ENCODE measurements around the gene PFDN4.

PFDN4 gene

GRCh38 chr20:54165803-54166202 is 42.1 kb upstream of the PFDN4 start:
- Histone ChIP-seq H3K9me3 (ENCODE audit: control insufficient read depth, insufficient read depth, low read length) (no peaks in the 10 kb centered on the region), H3K4me2 (ENCODE audit: low read length) (no peak overlapping the region), H3F3A (ENCODE audit: control insufficient read depth, insufficient read depth) (no peaks in the 10 kb centered on the region), H3K27me3 (ENCODE audit: control insufficient read depth, low read length) (peaks cover 3% of the 10 kb centered on the region; the same call in 1 of the 2 replicates), H3K36me3 (ENCODE audit: control insufficient read depth, low read length) (no peaks in the 10 kb centered on the region), H3K27ac (ENCODE audit: low read depth, low read length) (no peak overlapping the region), H4K20me1 (ENCODE audit: control insufficient read depth, insufficient read depth, low read depth, low read length) (no peaks in the 10 kb centered on the region), H3K79me2 (ENCODE audit: control insufficient read depth, low read length) (no peaks in the 10 kb centered on the region), H3K9me2 (replicated peaks; ENCODE audit: control insufficient read depth, low read length) (no peaks in the 10 kb centered on the region), H3K4me1 (ENCODE audit: control insufficient read depth, low read length) (no peaks in the 10 kb centered on the region), H3K4me3 (ENCODE audit: low read length) (no peak overlapping the region)
- TF ChIP-seq CTCF (IDR thresholded peaks at IDR 0.05; ENCODE audit: low read depth, low read length, poor library complexity, severe bottlenecking) = no peak

GRCh38 chr20:54166987-54167662 is 40.8 kb upstream of the PFDN4 start:
- H3K4me1 ChIP-seq (ENCODE audit: control insufficient read depth, low read length) = no peaks in the 10 kb centered on the region
- no peaks in the 10 kb centered on the region for H4K20me1 ChIP-seq (ENCODE audit: control insufficient read depth, insufficient read depth, low read depth, low read length)
- no peaks in the 10 kb centered on the region for H3K9me3 ChIP-seq (ENCODE audit: control insufficient read depth, insufficient read depth, low read length)
- no peak for TF ChIP-seq EZH2phosphoT487 (IDR thresholded peaks at IDR 0.05; ENCODE audit: borderline replicate concordance, low read length)
- no peak overlapping the region for H3K27ac ChIP-seq (ENCODE audit: low read depth, low read length)
- H3F3A ChIP-seq (ENCODE audit: control insufficient read depth, insufficient read depth) = no peaks in the 10 kb centered on the region
- peaks cover 13% of the 10 kb centered on the region; the same call in 1 of the 2 replicates for H3K27me3 ChIP-seq (ENCODE audit: control insufficient read depth, low read length)
- no peaks in the 10 kb centered on the region for H3K36me3 ChIP-seq (ENCODE audit: control insufficient read depth, low read length)
- H3K4me2 ChIP-seq (ENCODE audit: low read length) = no peak overlapping the region
- H3K79me2 ChIP-seq (ENCODE audit: control insufficient read depth, low read length) = no peaks in the 10 kb centered on the region
- H3K9me2 ChIP-seq (replicated peaks; ENCODE audit: control insufficient read depth, low read length) = no peaks in the 10 kb centered on the region
- no peak overlapping the region for H3K4me3 ChIP-seq (ENCODE audit: low read length)

GRCh38 chr20:54167909-54168872 is 39.7 kb upstream of the PFDN4 start:
- peaks cover 13% of the 10 kb centered on the region; the same call in 1 of the 2 replicates for H3K27me3 ChIP-seq (ENCODE audit: control insufficient read depth, low read length)
- no peak for TF ChIP-seq EZH2phosphoT487 (IDR thresholded peaks at IDR 0.05; ENCODE audit: borderline replicate concordance, low read length)
- TF ChIP-seq CTCF (IDR thresholded peaks at IDR 0.05; ENCODE audit: low read depth, low read length, poor library complexity, severe bottlenecking) = no peak
- no peak overlapping the region for H3K27ac ChIP-seq (ENCODE audit: low read depth, low read length)
- H3K36me3 ChIP-seq (ENCODE audit: control insufficient read depth, low read length) = no peaks in the 10 kb centered on the region
- H3K79me2 ChIP-seq (ENCODE audit: control insufficient read depth, low read length) = no peaks in the 10 kb centered on the region
- H3K9me2 ChIP-seq (replicated peaks; ENCODE audit: control insufficient read depth, low read length) = no peaks in the 10 kb centered on the region
- H3K4me2 ChIP-seq (ENCODE audit: low read length) = no peak overlapping the region
- H3F3A ChIP-seq (ENCODE audit: control insufficient read depth, insufficient read depth) = no peaks in the 10 kb centered on the region
- no peak overlapping the region for H3K4me3 ChIP-seq (ENCODE audit: low read length)
- no peaks in the 10 kb centered on the region for H3K4me1 ChIP-seq (ENCODE audit: control insufficient read depth, low read length)
- H4K20me1 ChIP-seq (ENCODE audit: control insufficient read depth, insufficient read depth, low read depth, low read length) = no peaks in the 10 kb centered on the region
- H3K9me3 ChIP-seq (ENCODE audit: control insufficient read depth, insufficient read depth, low read length) = no peaks in the 10 kb centered on the region
